ENCODE data around the gene TSPO. TPM values are rescaled to one million over a fixed set of nuclear protein-coding genes. Genes with fewer than 3 reads are reported as not detected.

The TSPO gene
- polyA plus RNA-seq, 1 donor (not counting 4 experiments of a cell fraction or from before 2014, with no cell fraction given): 139 TPM

DNA sequence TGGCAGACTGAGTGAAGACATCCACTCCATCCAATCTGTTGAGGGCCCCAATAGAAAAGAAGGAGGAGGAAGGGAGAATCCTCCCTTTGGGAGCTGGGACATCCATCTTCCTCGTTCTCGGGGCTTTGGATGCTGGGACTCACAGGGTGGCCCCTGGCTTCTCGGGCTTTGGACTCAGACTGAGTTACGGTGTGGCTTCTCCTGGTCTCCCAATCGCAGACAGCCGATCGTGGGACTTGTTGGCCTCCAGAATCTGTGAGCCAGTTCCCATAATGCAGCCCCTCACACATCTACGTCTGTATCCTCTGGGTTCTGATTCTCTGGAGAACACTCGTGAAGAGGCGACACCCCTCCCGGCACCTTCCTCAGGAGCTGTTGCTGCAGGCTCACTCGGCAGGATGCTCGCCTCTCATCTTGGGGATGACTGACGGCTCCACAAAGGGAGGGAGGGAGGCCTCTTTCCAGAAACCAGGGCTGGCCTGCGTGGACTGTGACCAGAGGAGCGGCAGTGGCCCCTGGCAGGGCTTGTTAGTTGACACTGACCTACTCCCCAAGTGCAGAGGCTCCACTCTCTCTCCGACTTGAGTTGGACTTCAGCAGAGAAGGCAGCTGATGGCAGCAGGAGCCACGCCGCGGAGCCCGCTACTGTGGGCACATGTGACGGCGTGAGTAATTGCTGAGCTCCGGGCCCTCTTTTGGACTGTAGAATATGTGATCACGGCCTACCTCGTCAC lies 50.3 kb downstream of the TSPO start:
- Histone ChIP-seq H4K20me1 (ENCODE audit: control insufficient read depth, extremely low read depth, insufficient read depth, low read length) (no peaks in the 10 kb centered on the region), H3K79me2 (ENCODE audit: control insufficient read depth, insufficient read depth, low read length) (no peaks in the 10 kb centered on the region), H3K4me3 (ENCODE audit: control insufficient read depth in 2 of 3, extremely low read depth in 1 of 3, insufficient read depth in 2 of 3, low read depth in 1 of 3, low read length in 3 of 3) (no peak overlapping the region), H3K27ac (ENCODE audit: control insufficient read depth, insufficient read depth, low read length) (no peak overlapping the region), H3K27me3 (ENCODE audit: control insufficient read depth, extremely low read depth, insufficient read depth, low read length) (peaks cover 14% of the 10 kb centered on the region), H3K36me3 (ENCODE audit: control insufficient read depth in 2 of 2, extremely low read depth in 1 of 2, insufficient read depth in 2 of 2, low read length in 2 of 2) (no peaks in the 10 kb centered on the region), H3K9me1 (ENCODE audit: control insufficient read depth, extremely low read depth, insufficient read depth, low read length) (no peaks in the 10 kb centered on the region), H3K4me1 (ENCODE audit: control insufficient read depth, extremely low read depth, insufficient read depth, low read length) (no peaks in the 10 kb centered on the region), H3K9ac (ENCODE audit: control insufficient read depth, extremely low read depth, insufficient read depth, low read length) (no peak overlapping the region), H3K9me3 (ENCODE audit: control insufficient read depth, low read depth, low read length) (no peaks in the 10 kb centered on the region), H3K4me2 (ENCODE audit: control insufficient read depth, extremely low read depth, insufficient read depth, low read depth, low read length) (no peak overlapping the region), H2AFZ (ENCODE audit: control insufficient read depth, low read length) (no peak overlapping the region)
- TF ChIP-seq, protein P1, sequence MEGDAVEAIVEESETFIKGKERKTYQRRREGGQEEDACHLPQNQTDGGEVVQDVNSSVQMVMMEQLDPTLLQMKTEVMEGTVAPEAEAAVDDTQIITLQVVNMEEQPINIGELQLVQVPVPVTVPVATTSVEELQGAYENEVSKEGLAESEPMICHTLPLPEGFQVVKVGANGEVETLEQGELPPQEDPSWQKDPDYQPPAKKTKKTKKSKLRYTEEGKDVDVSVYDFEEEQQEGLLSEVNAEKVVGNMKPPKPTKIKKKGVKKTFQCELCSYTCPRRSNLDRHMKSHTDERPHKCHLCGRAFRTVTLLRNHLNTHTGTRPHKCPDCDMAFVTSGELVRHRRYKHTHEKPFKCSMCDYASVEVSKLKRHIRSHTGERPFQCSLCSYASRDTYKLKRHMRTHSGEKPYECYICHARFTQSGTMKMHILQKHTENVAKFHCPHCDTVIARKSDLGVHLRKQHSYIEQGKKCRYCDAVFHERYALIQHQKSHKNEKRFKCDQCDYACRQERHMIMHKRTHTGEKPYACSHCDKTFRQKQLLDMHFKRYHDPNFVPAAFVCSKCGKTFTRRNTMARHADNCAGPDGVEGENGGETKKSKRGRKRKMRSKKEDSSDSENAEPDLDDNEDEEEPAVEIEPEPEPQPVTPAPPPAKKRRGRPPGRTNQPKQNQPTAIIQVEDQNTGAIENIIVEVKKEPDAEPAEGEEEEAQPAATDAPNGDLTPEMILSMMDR (optimal IDR thresholded peaks at IDR 0.05 in 1 of 3, IDR thresholded peaks at IDR 0.05 in 1 of 3, conservative IDR thresholded peaks at IDR 0.05 in 1 of 3; ENCODE audit: extremely low read depth in 1 of 3, insufficient read depth in 2 of 3, low read length in 3 of 3): no peak
- no peak for TF ChIP-seq EZH2 (IDR thresholded peaks at IDR 0.05; ENCODE audit: low read length)
- no peak for FAIRE-seq
- no peak for DNase-seq (ENCODE audit: low read depth, low spot score)
- dilution Hi-C loops (cut with MboI; ENCODE audit: extremely low pct_ligation_motif_present, low sequenced_read_pairs): no loop called here

GRCh38 chr22:43202326-43202725 lies 51.0 kb downstream of the TSPO start:
- no peak for FAIRE-seq
- no peak for TF ChIP-seq EZH2 (IDR thresholded peaks at IDR 0.05; ENCODE audit: low read length)
- TF ChIP-seq, protein P1 (optimal IDR thresholded peaks at IDR 0.05 in 1 of 3, IDR thresholded peaks at IDR 0.05 in 1 of 3, conservative IDR thresholded peaks at IDR 0.05 in 1 of 3; ENCODE audit: extremely low read depth in 1 of 3, insufficient read depth in 2 of 3, low read length in 3 of 3): no peak
- Histone ChIP-seq H3K27me3 (ENCODE audit: control insufficient read depth, extremely low read depth, insufficient read depth, low read length) (peaks cover 15% of the 10 kb centered on the region), H3K4me3 (ENCODE audit: control insufficient read depth in 2 of 3, extremely low read depth in 1 of 3, insufficient read depth in 2 of 3, low read depth in 1 of 3, low read length in 3 of 3) (no peak overlapping the region), H2AFZ (ENCODE audit: control insufficient read depth, low read length) (no peak overlapping the region), H3K36me3 (ENCODE audit: control insufficient read depth in 2 of 2, extremely low read depth in 1 of 2, insufficient read depth in 2 of 2, low read length in 2 of 2) (no peaks in the 10 kb centered on the region), H3K9me3 (ENCODE audit: control insufficient read depth, low read depth, low read length) (no peaks in the 10 kb centered on the region), H3K27ac (ENCODE audit: control insufficient read depth, insufficient read depth, low read length) (no peak overlapping the region), H3K9me1 (ENCODE audit: control insufficient read depth, extremely low read depth, insufficient read depth, low read length) (no peaks in the 10 kb centered on the region), H3K79me2 (ENCODE audit: control insufficient read depth, insufficient read depth, low read length) (no peaks in the 10 kb centered on the region), H3K9ac (ENCODE audit: control insufficient read depth, extremely low read depth, insufficient read depth, low read length) (no peak overlapping the region), H3K4me1 (ENCODE audit: control insufficient read depth, extremely low read depth, insufficient read depth, low read length) (no peaks in the 10 kb centered on the region), H4K20me1 (ENCODE audit: control insufficient read depth, extremely low read depth, insufficient read depth, low read length) (no peaks in the 10 kb centered on the region), H3K4me2 (ENCODE audit: control insufficient read depth, extremely low read depth, insufficient read depth, low read depth, low read length) (no peak overlapping the region)
- dilution Hi-C loops (cut with MboI; ENCODE audit: extremely low pct_ligation_motif_present, low sequenced_read_pairs): no loop called here
- DNase-seq (ENCODE audit: low read depth, low spot score): no peak
